Measurements from ENCODE around the gene DYNLL2. TPM values are rescaled to one million over a fixed set of nuclear protein-coding genes. Genes with fewer than 3 reads are reported as not detected.
A peak's percentile ranks its signal among the peaks of the same experiment; 100 is the strongest.

The DYNLL2 gene
- total and polyA plus RNA-seq, 9 of the 15 experiments (the other 6 are each of a cell fraction or from before 2014, with no cell fraction given), result 1.8 to 24.5 (median 13.0) TPM

DNA sequence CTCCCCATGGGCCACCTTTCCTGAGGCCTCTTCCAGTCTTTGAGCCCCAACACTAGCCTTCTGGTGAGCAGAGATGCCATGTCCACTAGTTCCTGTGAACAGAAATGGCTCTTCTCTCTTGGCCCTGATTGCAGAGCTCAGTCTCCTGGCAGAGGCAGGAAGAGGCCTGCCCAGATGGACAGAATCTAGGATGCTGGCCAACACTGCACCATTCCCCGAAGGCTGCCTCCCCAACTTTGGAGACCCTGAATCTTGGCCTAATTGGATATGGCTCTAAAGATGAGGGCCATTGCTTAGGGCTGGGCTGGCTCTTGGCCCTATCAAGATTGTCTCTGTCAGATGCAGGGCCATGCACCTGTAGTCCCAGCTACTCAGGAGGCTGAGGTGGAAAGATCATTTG, 18.0 kb upstream of the DYNLL2 start:
- no peak overlapping the region for H2AFZ ChIP-seq (ENCODE audit: low read depth, low read length)
- H3K36me3 ChIP-seq (ENCODE audit: control insufficient read depth, insufficient read depth, low read length), result no peaks in the 10 kb centered on the region
- peaks cover 8 to 40% of the 10 kb centered on the region in 2 experiments; a peak in 4 of 5 replicates for H3K27me3 ChIP-seq (ENCODE audit: control insufficient read depth in 2 of 2, insufficient read depth in 2 of 2, low read length in 2 of 2)
- no TSS peak for BruUV-seq (replicated peaks)
- FAIRE-seq, result no peak
- in situ Hi-C loops (cut with MboI), result no loop called here
- no peak for DNase-seq (ENCODE audit: extremely low read depth in 1 of 4, low spot score in 3 of 4)
- no peak overlapping the region for H3K27ac ChIP-seq (ENCODE audit: extremely low read depth, low read depth, low read length)
- TF ChIP-seq, protein P1, sequence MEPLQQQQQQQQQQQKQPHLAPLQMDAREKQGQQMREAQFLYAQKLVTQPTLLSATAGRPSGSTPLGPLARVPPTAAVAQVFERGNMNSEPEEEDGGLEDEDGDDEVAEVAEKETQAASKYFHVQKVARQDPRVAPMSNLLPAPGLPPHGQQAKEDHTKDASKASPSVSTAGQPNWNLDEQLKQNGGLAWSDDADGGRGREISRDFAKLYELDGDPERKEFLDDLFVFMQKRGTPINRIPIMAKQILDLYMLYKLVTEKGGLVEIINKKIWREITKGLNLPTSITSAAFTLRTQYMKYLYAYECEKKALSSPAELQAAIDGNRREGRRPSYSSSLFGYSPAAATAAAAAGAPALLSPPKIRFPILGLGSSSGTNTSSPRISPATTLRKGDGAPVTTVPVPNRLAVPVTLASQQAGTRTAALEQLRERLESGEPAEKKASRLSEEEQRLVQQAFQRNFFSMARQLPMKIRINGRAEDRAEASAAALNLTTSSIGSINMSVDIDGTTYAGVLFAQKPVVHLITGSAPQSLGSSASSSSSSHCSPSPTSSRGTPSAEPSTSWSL (CRISPR knock-in tag; IDR thresholded peaks at IDR 0.05; ENCODE audit: borderline replicate concordance), result no peak
- no peak for TF ChIP-seq HMGN3 (IDR thresholded peaks at IDR 0.05; ENCODE audit: borderline replicate concordance, extremely low read depth, insufficient read length, low read depth, low read length)
- no peak for TF ChIP-seq YY1 (IDR thresholded peaks at IDR 0.05; ENCODE audit: borderline replicate concordance in 1 of 3, control insufficient read depth in 1 of 3, extremely low read depth in 1 of 3, insufficient read depth in 3 of 3, insufficient read length in 1 of 3, insufficient replicate concordance in 2 of 3, low read depth in 1 of 3, low read length in 2 of 3)
- TF ChIP-seq ELF1 (tag; IDR thresholded peaks at IDR 0.05), result no peak
- no peak for TF ChIP-seq TEAD4 (IDR thresholded peaks at IDR 0.05; ENCODE audit: low read length)
- no peak for TF ChIP-seq TEAD4 (CRISPR knock-in tag; IDR thresholded peaks at IDR 0.05; ENCODE audit: borderline replicate concordance)
- TF ChIP-seq FOXM1 (IDR thresholded peaks at IDR 0.05; ENCODE audit: low read depth), result no peak
- TF ChIP-seq FOXM1 (CRISPR knock-in tag; IDR thresholded peaks at IDR 0.05; ENCODE audit: low read depth), result no peak
- TF ChIP-seq CREB1 (IDR thresholded peaks at IDR 0.05), result no peak
- no peak for TF ChIP-seq CREB1 (CRISPR knock-in tag; IDR thresholded peaks at IDR 0.05)
- TF ChIP-seq E2F3 (CRISPR knock-in tag; IDR thresholded peaks at IDR 0.05), result no peak
- TF ChIP-seq SMARCA4 (IDR thresholded peaks at IDR 0.05), result no peak
- no peak for TF ChIP-seq ASH1L (IDR thresholded peaks at IDR 0.05; ENCODE audit: borderline replicate concordance, low read depth, partially characterized antibody)
- TF ChIP-seq ARHGAP35 (IDR thresholded peaks at IDR 0.05; ENCODE audit: partially characterized antibody), result no peak
- TF ChIP-seq, protein P2, sequence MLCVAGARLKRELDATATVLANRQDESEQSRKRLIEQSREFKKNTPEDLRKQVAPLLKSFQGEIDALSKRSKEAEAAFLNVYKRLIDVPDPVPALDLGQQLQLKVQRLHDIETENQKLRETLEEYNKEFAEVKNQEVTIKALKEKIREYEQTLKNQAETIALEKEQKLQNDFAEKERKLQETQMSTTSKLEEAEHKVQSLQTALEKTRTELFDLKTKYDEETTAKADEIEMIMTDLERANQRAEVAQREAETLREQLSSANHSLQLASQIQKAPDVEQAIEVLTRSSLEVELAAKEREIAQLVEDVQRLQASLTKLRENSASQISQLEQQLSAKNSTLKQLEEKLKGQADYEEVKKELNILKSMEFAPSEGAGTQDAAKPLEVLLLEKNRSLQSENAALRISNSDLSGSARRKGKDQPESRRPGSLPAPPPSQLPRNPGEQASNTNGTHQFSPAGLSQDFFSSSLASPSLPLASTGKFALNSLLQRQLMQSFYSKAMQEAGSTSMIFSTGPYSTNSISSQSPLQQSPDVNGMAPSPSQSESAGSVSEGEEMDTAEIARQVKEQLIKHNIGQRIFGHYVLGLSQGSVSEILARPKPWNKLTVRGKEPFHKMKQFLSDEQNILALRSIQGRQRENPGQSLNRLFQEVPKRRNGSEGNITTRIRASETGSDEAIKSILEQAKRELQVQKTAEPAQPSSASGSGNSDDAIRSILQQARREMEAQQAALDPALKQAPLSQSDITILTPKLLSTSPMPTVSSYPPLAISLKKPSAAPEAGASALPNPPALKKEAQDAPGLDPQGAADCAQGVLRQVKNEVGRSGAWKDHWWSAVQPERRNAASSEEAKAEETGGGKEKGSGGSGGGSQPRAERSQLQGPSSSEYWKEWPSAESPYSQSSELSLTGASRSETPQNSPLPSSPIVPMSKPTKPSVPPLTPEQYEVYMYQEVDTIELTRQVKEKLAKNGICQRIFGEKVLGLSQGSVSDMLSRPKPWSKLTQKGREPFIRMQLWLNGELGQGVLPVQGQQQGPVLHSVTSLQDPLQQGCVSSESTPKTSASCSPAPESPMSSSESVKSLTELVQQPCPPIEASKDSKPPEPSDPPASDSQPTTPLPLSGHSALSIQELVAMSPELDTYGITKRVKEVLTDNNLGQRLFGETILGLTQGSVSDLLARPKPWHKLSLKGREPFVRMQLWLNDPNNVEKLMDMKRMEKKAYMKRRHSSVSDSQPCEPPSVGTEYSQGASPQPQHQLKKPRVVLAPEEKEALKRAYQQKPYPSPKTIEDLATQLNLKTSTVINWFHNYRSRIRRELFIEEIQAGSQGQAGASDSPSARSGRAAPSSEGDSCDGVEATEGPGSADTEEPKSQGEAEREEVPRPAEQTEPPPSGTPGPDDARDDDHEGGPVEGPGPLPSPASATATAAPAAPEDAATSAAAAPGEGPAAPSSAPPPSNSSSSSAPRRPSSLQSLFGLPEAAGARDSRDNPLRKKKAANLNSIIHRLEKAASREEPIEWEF (CRISPR knock-in tag; IDR thresholded peaks at IDR 0.05), result no peak
- no peak for TF ChIP-seq TRIM24 (IDR thresholded peaks at IDR 0.05)
- TF ChIP-seq ZNF79 (CRISPR knock-in tag; IDR thresholded peaks at IDR 0.05; ENCODE audit: low read depth), result no peak
- H3K4me2 ChIP-seq (ENCODE audit: insufficient read depth, low read length), result no peak overlapping the region
- 0 out of 4 replicates have a peak overlapping the region, but pooled peaks of 1 of the 2 experiments have one; percentile 21 for H3K9ac ChIP-seq (ENCODE audit: insufficient read depth in 1 of 2, low read depth in 2 of 2, low read length in 2 of 2)
- no peaks in the 10 kb centered on the region for H3K4me1 ChIP-seq (replicated peaks in 1 of 2; ENCODE audit: control insufficient read depth in 2 of 2, insufficient read depth in 2 of 2, low read length in 2 of 2)
- H3K9me1 ChIP-seq (ENCODE audit: control insufficient read depth, insufficient read depth, low read length), result peaks cover under 1% of the 10 kb centered on the region
- ChIA-PET POLR2A (interaction anchor here (0.5 kb wide), 1 partner anchor 26 kb away, joined by 4 read pairs; no protein-coding TSS in a partner anchor), CTCF (ENCODE audit: low intra/inter-chr PET ratio) (no interaction called here)
- intact Hi-C loops (cut with micrococcal nuclease), result no loop called here
- no peaks in the 10 kb centered on the region for H3K9me3 ChIP-seq (replicated peaks; ENCODE audit: control insufficient read depth, insufficient read depth, low read depth, low read length)
- no peaks in the 10 kb centered on the region for H3K79me2 ChIP-seq (ENCODE audit: control insufficient read depth, insufficient read depth, low read length)
- ATAC-seq, result no peak
- H4K20me1 ChIP-seq (replicated peaks; ENCODE audit: control insufficient read depth, insufficient read depth, low read length), result no peaks in the 10 kb centered on the region
- no peak overlapping the region for H3K4me3 ChIP-seq
- WGBS (ENCODE audit: insufficient coverage, low coverage, missing lambda C conversion rate), result 0% methylated on average over 1 of the region's 1 CpG
